Activated gamma-delta T cell treated with anti-CD3 and anti-CD28 coated beads, Interleukin-2, amount 50 U/mL, for 16 hours (primary cell): Measurements from ENCODE around the gene ADRB1.

Experiments used
- DNase-seq: peaks from one replicate; pipeline ENCODE4 v3.0.0-alpha.2; 2020; ENCODE audit warnings: low read depth

Gene ADRB1

GRCh38 chr10:114043532-114044246 is at the start of gene ADRB1:
Gene ADRB1 (plus strand): TSS chr10:114043866. CDS start chr10:114044133, 267 bp downstream.
- DNase-seq = no peak

- DNase-seq = no peak
Measured at GRCh38 chr10:113995201-113995600, 48.5 kb upstream of the ADRB1 start.

GRCh38 chr10:113997428-113997827 is 46.2 kb upstream of the ADRB1 start:
- no peak for DNase-seq

DNA sequence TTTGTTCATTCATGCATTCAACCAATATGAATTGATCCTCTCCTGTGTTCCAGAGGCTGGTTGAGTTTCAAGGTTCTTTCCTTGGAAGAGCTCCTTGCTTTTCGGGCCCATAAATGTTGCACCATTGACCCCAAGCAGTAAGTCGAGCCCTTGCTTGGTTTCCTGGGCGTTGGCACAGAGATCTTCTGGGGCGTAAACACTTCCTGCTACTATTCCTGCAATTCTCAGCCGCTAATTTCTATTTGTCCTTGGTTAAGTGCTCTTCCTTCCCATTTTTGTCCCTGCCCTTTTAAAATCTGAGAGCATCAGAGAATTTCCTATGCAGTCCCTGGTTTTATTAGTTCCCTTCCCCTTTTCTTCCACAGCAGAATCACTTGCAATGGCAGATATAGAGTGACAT is 44.1 kb upstream of the ADRB1 start:
- no peak for DNase-seq

GRCh38 chr10:114000457-114001010 is 43.1 kb upstream of the ADRB1 start:
- no peak for DNase-seq

- DNase-seq = no peak
Measured at GRCh38 chr10:114002422-114002821, 41.2 kb upstream of the ADRB1 start.

DNA sequence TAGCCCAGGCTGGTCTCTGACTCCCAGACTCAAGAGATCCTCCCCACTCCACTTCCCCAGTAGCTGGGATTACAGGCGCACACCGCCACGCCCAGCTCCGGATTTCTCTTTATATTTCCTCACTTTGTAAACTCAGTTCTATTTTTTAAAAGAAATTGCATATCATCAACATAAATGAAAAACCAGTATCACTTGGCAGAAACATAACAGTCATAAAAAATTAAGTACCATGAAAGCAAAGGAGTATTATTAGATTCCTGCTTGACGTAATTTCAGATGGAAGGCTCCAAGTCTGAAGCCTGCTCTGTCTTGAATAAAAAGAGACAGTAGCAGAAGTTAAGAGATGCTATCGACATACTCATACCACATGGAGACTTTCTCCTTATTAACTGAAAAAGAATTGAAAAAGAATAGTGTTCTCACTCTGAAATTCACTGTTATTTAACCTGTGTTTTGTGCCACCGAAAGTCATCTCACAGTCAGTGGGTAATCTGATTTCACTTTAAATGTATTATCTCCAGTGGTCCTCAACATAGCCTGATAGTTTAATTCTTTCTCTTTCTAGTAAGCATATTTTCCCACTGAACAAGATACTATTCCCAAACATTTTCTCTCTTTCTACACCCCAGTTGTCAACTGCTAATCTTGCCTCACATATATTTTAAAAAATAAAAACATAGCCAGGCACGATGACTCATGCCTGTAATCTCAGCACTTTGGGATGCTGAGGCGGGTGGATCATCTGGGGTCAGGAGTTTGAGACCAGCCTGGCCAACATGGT is 40.3 kb upstream of the ADRB1 start:
- DNase-seq = no peak

GRCh38 chr10:114009281-114009996 is 34.2 kb upstream of the ADRB1 start:
- DNase-seq = no peak

DNA sequence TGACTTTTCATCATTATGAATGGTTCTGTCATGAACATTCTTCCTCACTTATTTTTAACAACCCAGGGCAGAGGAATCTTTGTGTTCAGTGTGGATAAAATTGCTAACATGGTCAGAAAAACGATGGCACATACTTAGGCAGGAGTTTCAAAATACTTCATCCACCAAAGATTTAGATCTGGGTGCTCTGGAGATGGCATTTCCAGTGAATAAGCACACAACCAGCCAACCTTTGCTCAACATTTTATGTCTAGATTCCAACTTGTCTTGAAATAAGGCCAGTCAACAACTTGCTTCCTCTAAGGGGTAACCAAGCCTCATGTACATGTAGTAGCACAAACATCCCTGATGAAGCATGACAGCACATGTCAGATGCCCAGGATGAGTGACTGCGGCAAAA is 33.4 kb upstream of the ADRB1 start:
- no peak for DNase-seq

- DNase-seq = no peak
Measured at GRCh38 chr10:114012650-114013049, 31.0 kb upstream of the ADRB1 start.

- DNase-seq = no peak
Measured at GRCh38 chr10:114015708-114016107, 28.0 kb upstream of the ADRB1 start.

DNA sequence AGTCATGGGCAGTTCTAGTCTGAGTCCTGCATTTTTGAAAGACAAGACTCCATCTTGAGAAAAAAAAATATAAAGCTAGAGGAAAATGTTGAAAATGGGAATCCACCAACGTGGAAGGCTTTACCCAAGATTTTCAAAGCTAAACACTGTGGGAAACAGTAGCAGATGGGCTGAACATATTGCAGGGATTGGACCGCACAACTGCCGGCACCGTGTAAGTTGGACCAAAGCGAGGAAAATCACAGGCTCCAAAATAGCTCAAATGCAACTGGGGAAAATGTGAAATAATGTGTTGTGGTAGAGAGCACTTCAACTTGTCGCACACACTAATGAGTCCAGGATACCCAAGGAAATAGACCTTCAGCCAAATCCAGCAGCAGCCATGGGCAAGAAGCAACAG is 26.4 kb upstream of the ADRB1 start:
- no peak for DNase-seq

GRCh38 chr10:114017873-114018272 is 25.8 kb upstream of the ADRB1 start:
- DNase-seq = no peak

GRCh38 chr10:114019226-114019625 is 24.4 kb upstream of the ADRB1 start:
- DNase-seq = no peak

- DNase-seq = no peak
Measured at GRCh38 chr10:114021154-114021553, 22.5 kb upstream of the ADRB1 start.

- DNase-seq = no peak
Measured at GRCh38 chr10:114021717-114022680, 21.7 kb upstream of the ADRB1 start.

- no peak for DNase-seq
Measured at GRCh38 chr10:114022766-114023597, 20.7 kb upstream of the ADRB1 start.

DNA sequence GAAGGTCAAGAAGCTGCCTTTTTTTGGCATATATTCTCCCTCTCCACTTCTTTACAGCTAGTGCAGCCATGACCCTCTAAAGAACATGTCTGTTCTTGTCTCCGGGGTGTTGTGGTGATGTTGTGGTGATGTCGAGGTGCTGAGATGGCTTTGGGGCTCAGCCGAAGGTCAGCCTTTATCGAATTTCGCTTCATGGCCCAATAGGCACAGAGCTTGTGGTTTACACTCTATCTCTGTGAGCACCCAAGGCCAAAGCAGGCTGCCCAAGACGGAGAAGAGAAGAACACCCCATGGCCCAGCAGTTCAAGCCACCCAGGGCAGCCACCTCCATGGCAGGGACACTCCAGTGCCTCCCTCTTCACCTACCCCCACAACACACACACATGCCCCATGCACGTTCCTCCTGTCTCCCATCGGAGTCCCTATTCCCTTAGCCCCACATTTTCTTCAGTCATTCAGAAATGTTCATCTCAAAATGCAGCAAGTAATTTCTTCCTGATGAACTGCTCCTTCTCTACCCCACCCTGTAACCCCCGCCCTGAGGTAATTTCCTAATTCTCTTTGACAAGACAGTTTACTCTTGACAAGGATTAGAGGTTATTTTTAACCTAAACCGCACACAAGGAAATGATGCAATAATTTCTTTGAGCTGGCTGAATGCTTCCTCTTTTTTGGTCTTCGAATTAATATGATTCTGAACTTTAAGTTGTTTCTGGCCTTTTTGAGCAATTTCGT is 18.6 kb upstream of the ADRB1 start:
- DNase-seq = no peak

- DNase-seq = no peak
Measured at GRCh38 chr10:114025611-114026130, 18.0 kb upstream of the ADRB1 start.
